ENCODE results near the gene CD4.
A peak's percentile ranks its signal among the peaks of the same experiment; 100 is the strongest.

Gene CD4

GRCh38 chr12:6765634-6766581 is 23.4 kb upstream of the CD4 start, which contains the start of gene PTMS:
Gene PTMS (plus strand): TSS chr12:6766363. CDS start chr12:6766706, 343 bp downstream.
- no peak for DNase-seq (ENCODE audit: low read depth)

GRCh38 chr12:6766651-6767349 is 22.5 kb upstream of the CD4 start:
- DNase-seq (ENCODE audit: low read depth), result peak; percentile 29

- no peak for DNase-seq (ENCODE audit: low read depth)
Observed at GRCh38 chr12:6767353-6768319, 21.7 kb upstream of the CD4 start.

- DNase-seq (ENCODE audit: low read depth), result no peak
Observed at GRCh38 chr12:6768437-6768914, 20.9 kb upstream of the CD4 start.

- no peak for DNase-seq (ENCODE audit: low read depth)
Observed at GRCh38 chr12:6768990-6769389, 20.3 kb upstream of the CD4 start.

GRCh38 chr12:6769666-6770065 is 19.7 kb upstream of the CD4 start:
- no peak for DNase-seq (ENCODE audit: low read depth)

- no peak for DNase-seq (ENCODE audit: low read depth)
Observed at GRCh38 chr12:6770094-6770493, 19.2 kb upstream of the CD4 start.

- DNase-seq (ENCODE audit: low read depth), result no peak
Observed at GRCh38 chr12:6770600-6770999, 18.7 kb upstream of the CD4 start.

- no peak for DNase-seq (ENCODE audit: low read depth)
Observed at GRCh38 chr12:6771091-6771495, 18.2 kb upstream of the CD4 start.

GRCh38 chr12:6771509-6772330 is 17.6 kb upstream of the CD4 start:
- no peak for DNase-seq (ENCODE audit: low read depth)

GRCh38 chr12:6772331-6772695 is 17.0 kb upstream of the CD4 start, which contains the start of gene LAG3:
Gene LAG3 (plus strand): TSS chr12:6772520. CDS start chr12:6772853, 333 bp downstream.
- peak; percentile 32 for DNase-seq (ENCODE audit: low read depth)

- no peak for DNase-seq (ENCODE audit: low read depth)
Observed at GRCh38 chr12:6772726-6773589, 16.4 kb upstream of the CD4 start.

- no peak for DNase-seq (ENCODE audit: low read depth)
Observed at GRCh38 chr12:6773590-6774351, 15.6 kb upstream of the CD4 start.

GRCh38 chr12:6774499-6775062 is 14.7 kb upstream of the CD4 start:
- DNase-seq (ENCODE audit: low read depth), result no peak

GRCh38 chr12:6775185-6776174 is 13.8 kb upstream of the CD4 start:
- DNase-seq (ENCODE audit: low read depth), result no peak

- no peak for DNase-seq (ENCODE audit: low read depth)
Observed at GRCh38 chr12:6777386-6777785, 11.9 kb upstream of the CD4 start.

- DNase-seq (ENCODE audit: low read depth), result no peak
Observed at GRCh38 chr12:6778217-6778573, 11.1 kb upstream of the CD4 start.
